LoVo (cell line): ENCODE results near the gene RBM18.
A peak's percentile ranks its signal among the peaks of the same experiment; 100 is the strongest.

Experiments
- DNase-seq: peaks from one replicate; pipeline ENCODE4 v3.0.0-alpha.2; 2016; ENCODE audit warnings: low spot score

RBM18 gene, protein sequence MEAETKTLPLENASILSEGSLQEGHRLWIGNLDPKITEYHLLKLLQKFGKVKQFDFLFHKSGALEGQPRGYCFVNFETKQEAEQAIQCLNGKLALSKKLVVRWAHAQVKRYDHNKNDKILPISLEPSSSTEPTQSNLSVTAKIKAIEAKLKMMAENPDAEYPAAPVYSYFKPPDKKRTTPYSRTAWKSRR

GRCh38 chr9:122264360-122265148, at the start of gene RBM18, which contains the start of gene MRRF:
Gene RBM18, minus strand, starts transcription at chr9:122264840. Its CDS starts 3,348 bp downstream, at chr9:122261492.
Gene MRRF, plus strand, starts transcription at chr9:122264882. Its CDS starts 6,010 bp downstream, at chr9:122270892.
- peak; percentile 90 for DNase-seq

GRCh38 chr9:122314165-122314564, 49.5 kb upstream of the RBM18 start:
- no peak for DNase-seq

- DNase-seq = no peak
These were observed 45.2 kb upstream of the RBM18 start for GRCh38 chr9:122309861-122310260.

GRCh38 chr9:122307925-122308324, 43.3 kb upstream of the RBM18 start:
- no peak for DNase-seq

DNA sequence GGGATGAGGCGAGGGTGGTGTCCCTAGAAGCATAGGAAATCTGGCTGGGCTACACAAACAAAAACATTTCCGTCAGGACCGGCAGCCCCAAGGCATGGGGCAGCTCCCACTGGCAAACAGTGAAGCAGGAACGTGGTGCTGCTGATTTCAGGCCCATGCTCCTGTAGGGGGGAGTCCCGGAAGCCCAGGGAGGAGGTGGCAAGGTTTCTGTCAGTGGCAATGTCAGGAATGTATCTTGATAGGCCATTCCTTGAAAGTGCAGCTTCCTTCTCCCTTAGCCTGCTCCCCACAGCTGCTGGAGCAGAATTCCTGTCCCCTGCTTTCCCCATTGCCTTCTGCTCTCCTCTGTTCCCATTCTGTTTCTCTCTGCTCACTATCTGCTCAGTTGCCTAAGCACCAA, 42.4 kb upstream of the RBM18 start:
- no peak for DNase-seq

DNA sequence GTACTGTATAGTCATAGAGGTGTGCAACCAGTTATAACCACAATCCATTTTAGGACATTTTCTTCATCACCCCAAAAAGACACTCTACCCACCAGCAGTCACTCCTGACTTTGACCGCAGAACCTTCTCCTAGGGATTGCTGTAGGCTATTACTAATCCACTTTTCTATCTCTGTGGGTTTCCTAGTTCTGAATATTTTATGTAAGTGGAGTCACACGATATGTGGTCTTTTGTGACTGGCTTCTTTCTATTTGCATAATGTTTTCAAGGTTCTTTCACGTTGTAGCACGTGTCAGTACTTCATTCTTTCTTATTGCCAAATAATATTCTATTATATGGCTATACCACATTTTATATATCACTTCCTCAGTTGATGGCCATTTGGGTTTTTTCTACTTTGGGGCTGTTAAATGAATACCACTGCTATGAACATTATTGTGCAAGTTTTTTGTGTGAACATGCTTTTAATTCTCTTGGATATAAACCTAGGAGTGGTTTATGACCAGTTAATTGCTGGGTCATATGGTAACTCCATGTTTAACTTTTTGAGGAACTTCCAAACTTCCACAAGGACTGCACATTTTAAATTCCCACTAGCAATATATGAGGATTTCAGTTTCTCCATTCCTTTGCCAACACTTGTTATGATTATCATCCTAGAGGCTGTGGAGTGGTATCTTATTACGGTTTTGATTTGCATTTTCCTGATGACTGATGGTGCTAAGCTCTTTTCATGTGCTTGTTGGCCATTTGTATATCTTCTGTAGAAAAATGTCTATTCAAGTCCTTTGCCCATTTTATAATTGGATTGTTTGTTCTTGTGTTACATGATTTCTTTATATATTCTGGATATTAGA, 37.8 kb upstream of the RBM18 start:
- DNase-seq = no peak

DNA sequence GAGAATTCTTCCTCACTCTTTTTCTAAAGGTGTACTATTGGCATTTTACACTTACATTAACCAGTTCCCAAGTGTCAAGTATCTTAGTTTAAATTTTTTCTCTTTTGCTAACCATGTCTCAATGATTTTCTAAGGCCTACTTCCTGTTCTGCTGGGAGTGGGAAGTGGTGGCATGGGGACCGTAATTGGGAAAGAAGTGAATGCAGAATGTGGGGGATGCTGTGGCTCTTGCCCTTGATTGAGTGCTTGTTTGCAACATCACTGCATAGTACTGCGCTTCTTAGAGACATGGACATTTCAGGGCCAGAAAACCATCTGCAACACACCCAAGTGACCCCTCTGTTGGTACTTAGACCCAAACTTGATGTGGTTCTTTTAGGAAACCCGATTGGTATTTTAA, 32.9 kb upstream of the RBM18 start:
- DNase-seq = no peak

GRCh38 chr9:122294531-122294930, 29.9 kb upstream of the RBM18 start:
- DNase-seq = no peak

- no peak for DNase-seq
These were observed 26.8 kb upstream of the RBM18 start for GRCh38 chr9:122291458-122291857.

DNA sequence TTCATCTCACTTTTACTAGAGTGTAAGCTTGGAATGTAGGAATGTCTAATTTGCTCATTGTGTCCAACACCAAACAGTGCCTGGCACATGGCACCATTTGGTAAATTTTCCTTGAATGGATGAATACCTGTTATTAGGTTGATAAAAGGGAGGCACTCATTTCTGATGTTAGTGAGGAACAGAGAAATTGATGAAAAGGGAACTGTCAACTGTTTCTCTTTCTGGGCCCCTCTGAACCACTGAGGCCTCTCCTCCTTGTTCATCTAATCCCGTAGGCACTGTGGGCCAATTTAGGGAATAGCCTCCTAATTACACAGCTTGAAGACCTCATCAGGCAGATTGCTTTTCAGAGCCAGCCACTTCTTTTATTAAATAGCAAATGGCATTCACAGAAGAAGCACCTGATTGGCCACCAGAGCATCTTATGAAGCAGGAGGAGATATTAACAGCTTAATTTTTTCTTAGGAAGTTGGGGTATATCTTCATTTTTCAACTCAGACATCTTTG, 22.6 kb upstream of the RBM18 start:
- DNase-seq = no peak

DNA sequence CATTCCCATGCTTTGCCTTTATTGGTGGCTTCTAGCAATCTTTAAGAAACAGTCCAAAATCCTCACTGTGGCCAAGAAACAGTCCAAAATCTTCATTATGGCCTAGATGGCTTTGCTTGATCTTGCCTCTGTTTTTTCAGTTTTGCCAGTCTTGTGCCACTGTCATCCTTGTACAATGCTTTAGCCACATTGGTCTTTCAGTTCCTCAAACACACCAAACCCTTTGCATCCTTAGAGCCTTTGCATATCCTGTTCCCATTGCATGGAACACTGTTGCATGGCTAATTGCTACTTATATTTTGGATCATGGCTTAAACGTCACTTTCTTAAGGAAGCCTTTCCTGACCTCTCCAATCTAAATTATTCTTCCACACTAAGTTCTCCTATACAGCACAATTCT, 22.1 kb upstream of the RBM18 start:
- DNase-seq = no peak

- DNase-seq = no peak
These were observed 16.7 kb upstream of the RBM18 start for GRCh38 chr9:122281368-122281767.

DNA sequence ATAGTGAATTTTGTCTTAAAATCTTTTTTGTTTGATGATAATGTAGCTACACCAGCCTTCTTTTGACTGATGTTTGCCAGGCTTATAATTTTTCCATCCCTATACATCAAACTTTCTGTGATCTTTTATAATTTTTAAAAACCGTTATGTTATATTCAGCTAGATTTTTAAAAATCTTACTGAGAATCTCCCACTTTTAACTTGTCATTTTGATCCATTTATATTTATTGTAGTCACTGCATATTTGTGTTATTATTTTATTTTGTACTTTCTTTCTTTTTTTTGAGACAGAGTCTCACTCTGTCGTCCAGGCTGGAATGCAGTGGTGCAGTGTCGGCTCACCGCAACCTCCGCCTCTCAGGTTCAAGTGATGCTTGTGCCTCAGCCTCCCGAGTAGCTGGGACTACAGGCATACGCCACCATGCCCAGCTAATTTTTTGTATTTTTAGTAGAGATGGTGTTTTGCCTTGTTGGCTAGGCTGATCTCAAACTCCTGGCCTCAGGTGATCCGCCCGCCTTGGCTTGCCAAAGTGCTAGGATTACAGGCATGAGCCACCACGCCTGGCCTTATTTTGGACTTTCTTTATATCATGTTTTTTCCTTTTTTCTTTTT, 12.8 kb upstream of the RBM18 start:
- no peak for DNase-seq

GRCh38 chr9:122276096-122276495, 11.5 kb upstream of the RBM18 start:
- no peak for DNase-seq

- no peak for DNase-seq
These were observed 9.4 kb upstream of the RBM18 start for GRCh38 chr9:122274055-122274454.

DNA sequence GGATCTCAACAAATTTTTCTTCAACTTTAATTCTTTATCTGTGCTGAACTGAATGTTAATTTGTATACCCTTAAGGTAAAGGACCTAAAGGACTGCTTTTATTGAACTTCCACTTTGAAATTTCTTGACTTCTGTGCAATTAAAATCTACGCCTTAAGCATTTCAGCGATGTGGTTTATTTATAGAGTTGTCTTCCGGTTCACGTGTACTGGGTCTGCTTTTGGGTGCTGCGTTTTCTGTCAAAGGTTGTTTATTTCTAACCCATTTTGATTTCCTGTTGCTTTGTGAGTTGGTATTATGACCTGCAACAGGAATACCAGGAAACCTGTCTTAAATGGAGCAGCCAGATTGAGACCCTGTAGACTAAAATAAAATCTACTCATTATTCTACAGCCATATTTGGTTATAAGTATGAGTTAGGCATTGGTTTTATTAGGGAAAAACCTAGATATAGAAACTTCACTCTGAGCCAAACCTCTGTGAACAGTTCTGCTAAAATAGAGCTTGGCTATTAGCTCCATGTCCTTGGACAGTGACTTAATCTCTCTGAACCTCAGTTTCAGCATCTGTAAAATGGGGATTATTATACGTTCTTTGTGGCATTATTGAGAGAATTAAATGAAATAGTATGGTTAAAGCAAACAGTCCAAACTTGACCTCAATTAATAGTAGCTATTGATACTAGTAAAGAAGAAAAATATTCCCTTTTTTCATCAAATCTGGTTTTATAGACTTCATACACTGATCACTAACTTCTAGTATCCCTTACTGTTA, 3.6 kb upstream of the RBM18 start:
- no peak for DNase-seq

- peak; percentile 40 for DNase-seq
These were observed 692 bp upstream of the RBM18 start for GRCh38 chr9:122265149-122265915.

- DNase-seq = no peak
These were observed 816 bp downstream of the RBM18 start for GRCh38 chr9:122263699-122264349.

GRCh38 chr9:122262073-122262472, 2.6 kb downstream of the RBM18 start:
- no peak for DNase-seq

DNA sequence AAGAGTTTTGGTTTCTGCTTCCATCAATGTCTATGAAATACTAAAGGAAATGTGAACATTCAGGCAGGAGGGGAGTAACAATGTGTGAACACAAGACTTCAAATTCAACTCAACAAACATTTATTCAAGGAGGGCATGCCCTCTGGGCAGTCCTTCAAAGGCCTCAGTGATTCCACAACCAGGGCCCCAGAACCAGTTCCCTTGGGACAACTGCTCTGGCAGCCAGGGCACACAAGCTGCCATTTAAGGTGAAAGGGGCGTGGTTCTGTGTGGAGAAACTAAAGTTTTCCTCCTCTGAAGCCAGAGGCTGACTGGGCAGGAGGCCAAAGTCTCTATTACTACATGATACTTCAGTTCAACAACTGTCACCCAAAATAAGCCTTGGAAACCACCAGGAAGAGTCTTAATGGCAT, 3.2 kb downstream of the RBM18 start:
- peak; percentile 41 for DNase-seq
